Hepatocyte (in vitro differentiated cells): ENCODE results near the gene ANKRD13A.

Experiments
- CTCF ChIP-seq: fragments of 200-600 bp; sonication (generic); IDR thresholded peaks from 2 replicates; pipeline ENCODE4 v1.5.1; 2016; ENCODE audit warnings: antibody characterized with exemption, mild to moderate bottlenecking; ENCODE audit not compliant: poor library complexity
- EZH2 ChIP-seq: fragments of 200-600 bp; sonication (generic); IDR thresholded peaks from 2 replicates; pipeline ENCODE4 v1.6.1; 2016; ENCODE audit warnings: antibody characterized with exemption, mild to moderate bottlenecking, borderline replicate concordance
- EZH2phosphoT487 ChIP-seq: fragments of 200-600 bp; sonication (generic); IDR thresholded peaks from one replicate; pipeline ENCODE4 v1.6.1; 2018; ENCODE audit warnings: antibody characterized with exemption, mild to moderate bottlenecking, low read depth, moderate library complexity; ENCODE audit not compliant: unreplicated experiment, severe bottlenecking

GRCh38 chr12:109999983-110000505, 814 bp downstream of the ANKRD13A start:
- TF ChIP-seq CTCF, result no peak
- TF ChIP-seq EZH2phosphoT487, result no peak
- no peak for TF ChIP-seq EZH2
